Breast epithelium (tissue), 3 donors: ENCODE results near the gene PCGF2.

Source experiments
- CTCF ChIP-seq, 3 donors: fragments of 450-650 bp; IDR thresholded peaks; one replicate each; pipeline ENCODE4 v1.5.1; 2016 to 2017; ENCODE audit warnings: antibody characterized with exemption in 3 of 3, mild to moderate bottlenecking in 3 of 3, moderate library complexity in 3 of 3
- POLR2A ChIP-seq: fragments of 450-650 bp; IDR thresholded peaks from one replicate; pipeline ENCODE4 v1.6.1; 2016; ENCODE audit warnings: antibody characterized with exemption, mild to moderate bottlenecking, moderate library complexity

- no peak for TF ChIP-seq POLR2A
- no peak for TF ChIP-seq CTCF (IDR thresholded peaks at IDR 0.05)
Observed at GRCh38 chr17:38709864-38710603, 38.1 kb downstream of the PCGF2 start.
